Hepatocyte (in vitro differentiated cells): ENCODE data around the gene TMC5.

Source experiments
- EZH2 ChIP-seq: fragments of 200-600 bp; sonication (generic); IDR thresholded peaks from 2 replicates; pipeline ENCODE4 v1.6.1; 2016; ENCODE audit warnings: antibody characterized with exemption, mild to moderate bottlenecking, borderline replicate concordance
- EZH2phosphoT487 ChIP-seq: fragments of 200-600 bp; sonication (generic); IDR thresholded peaks from one replicate; pipeline ENCODE4 v1.6.1; 2018; ENCODE audit warnings: antibody characterized with exemption, mild to moderate bottlenecking, low read depth, moderate library complexity; ENCODE audit not compliant: unreplicated experiment, severe bottlenecking
- TF ChIP-seq, protein P1 (sequence below): fragments of 200-600 bp; sonication (generic); IDR thresholded peaks from 2 replicates; pipeline ENCODE4 v1.5.1; 2016; ENCODE audit warnings: antibody characterized with exemption, mild to moderate bottlenecking; ENCODE audit not compliant: poor library complexity

DNA sequence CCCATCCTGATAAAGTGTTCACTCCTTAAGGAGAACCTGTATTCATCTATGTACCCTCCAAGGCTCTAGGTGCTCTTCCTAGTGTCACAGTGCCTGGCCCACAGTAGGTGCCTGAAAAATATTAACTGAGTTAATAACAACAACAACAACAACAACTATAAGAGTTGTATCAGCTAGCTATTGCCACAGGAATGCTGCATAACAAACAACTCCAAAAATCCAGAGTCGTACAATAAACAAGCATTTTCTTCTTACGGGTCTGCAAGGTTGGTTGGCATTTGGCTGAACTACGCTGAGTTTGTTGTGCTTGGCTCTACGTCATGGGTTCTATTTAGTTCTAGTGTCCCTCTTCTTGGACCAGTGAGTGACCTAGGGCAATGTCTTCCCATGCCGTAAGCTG lies 29.2 kb downstream of the TMC5 start:
- TF ChIP-seq, protein P1, sequence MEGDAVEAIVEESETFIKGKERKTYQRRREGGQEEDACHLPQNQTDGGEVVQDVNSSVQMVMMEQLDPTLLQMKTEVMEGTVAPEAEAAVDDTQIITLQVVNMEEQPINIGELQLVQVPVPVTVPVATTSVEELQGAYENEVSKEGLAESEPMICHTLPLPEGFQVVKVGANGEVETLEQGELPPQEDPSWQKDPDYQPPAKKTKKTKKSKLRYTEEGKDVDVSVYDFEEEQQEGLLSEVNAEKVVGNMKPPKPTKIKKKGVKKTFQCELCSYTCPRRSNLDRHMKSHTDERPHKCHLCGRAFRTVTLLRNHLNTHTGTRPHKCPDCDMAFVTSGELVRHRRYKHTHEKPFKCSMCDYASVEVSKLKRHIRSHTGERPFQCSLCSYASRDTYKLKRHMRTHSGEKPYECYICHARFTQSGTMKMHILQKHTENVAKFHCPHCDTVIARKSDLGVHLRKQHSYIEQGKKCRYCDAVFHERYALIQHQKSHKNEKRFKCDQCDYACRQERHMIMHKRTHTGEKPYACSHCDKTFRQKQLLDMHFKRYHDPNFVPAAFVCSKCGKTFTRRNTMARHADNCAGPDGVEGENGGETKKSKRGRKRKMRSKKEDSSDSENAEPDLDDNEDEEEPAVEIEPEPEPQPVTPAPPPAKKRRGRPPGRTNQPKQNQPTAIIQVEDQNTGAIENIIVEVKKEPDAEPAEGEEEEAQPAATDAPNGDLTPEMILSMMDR, result no peak
- no peak for TF ChIP-seq EZH2phosphoT487
- no peak for TF ChIP-seq EZH2
